ENCODE data around the gene PTGER3. TPM values are rescaled to one million over a fixed set of nuclear protein-coding genes. Genes with fewer than 3 reads are reported as not detected.

Gene PTGER3
- total and polyA plus RNA-seq, 2 experiments from 2014 or later, result 2.6 to 4.4 TPM

DNA sequence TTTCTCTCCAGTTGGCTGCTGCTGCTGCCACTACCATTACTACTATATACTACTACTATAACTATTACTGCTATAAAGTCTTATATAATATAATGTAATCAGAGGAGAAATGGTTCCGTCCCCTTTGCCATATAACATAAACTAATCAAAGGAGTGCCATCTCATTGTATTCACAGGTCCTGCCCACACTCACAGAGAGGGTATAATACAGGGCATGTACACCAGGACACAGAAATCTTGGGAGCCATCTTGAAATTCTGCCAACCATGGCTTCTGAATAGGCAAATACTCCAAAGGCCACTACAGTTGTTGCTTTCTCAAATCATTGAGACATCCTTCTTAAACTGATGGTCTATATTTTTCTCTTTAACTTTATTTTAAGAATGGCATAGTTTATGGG lies 40.1 kb upstream of the PTGER3 start:
- Histone ChIP-seq H3K36me3 (no peaks in the 10 kb centered on the region), H3K27me3 (peaks cover 26% of the 10 kb centered on the region), H3K27ac (no peak overlapping the region), H3K4me1 (ENCODE audit: low read depth) (no peaks in the 10 kb centered on the region), H3K4me3 (no peak overlapping the region), H3K9me3 (ENCODE audit: low read depth) (no peaks in the 10 kb centered on the region)
- TF ChIP-seq, protein P1, sequence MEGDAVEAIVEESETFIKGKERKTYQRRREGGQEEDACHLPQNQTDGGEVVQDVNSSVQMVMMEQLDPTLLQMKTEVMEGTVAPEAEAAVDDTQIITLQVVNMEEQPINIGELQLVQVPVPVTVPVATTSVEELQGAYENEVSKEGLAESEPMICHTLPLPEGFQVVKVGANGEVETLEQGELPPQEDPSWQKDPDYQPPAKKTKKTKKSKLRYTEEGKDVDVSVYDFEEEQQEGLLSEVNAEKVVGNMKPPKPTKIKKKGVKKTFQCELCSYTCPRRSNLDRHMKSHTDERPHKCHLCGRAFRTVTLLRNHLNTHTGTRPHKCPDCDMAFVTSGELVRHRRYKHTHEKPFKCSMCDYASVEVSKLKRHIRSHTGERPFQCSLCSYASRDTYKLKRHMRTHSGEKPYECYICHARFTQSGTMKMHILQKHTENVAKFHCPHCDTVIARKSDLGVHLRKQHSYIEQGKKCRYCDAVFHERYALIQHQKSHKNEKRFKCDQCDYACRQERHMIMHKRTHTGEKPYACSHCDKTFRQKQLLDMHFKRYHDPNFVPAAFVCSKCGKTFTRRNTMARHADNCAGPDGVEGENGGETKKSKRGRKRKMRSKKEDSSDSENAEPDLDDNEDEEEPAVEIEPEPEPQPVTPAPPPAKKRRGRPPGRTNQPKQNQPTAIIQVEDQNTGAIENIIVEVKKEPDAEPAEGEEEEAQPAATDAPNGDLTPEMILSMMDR (IDR thresholded peaks at IDR 0.05; ENCODE audit: low read depth, low read length), result no peak
- no peak for DNase-seq (ENCODE audit: low read depth in 1 of 2, low spot score in 1 of 2)

DNA sequence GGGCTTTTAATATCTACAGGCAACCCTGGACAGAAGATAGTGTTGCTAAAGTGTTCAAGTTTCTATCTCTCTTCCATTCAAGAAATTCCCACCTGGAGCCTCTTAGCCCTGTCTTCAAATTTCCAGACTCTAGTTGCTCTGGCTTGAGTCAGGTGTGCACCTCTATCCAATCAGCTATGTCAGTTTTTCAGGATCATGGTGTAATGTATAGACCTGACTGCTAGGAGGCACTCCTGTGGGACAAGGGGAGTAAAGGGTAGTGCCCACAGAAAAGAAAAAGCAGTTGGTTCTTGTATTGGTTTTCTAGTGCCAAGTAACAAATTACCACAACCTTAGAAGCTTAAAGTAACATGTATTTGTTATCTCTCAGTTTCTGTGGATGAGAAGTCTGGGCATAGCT lies 39.4 kb upstream of the PTGER3 start:
- TF ChIP-seq, protein P1 (IDR thresholded peaks at IDR 0.05; ENCODE audit: low read depth, low read length), result no peak
- peaks cover 26% of the 10 kb centered on the region for H3K27me3 ChIP-seq
- no peaks in the 10 kb centered on the region for H3K4me1 ChIP-seq (ENCODE audit: low read depth)
- H3K36me3 ChIP-seq, result no peaks in the 10 kb centered on the region
- H3K27ac ChIP-seq, result no peak overlapping the region
- no peak overlapping the region for H3K4me3 ChIP-seq
- DNase-seq (ENCODE audit: low read depth in 1 of 2, low spot score in 1 of 2), result no peak
- no peaks in the 10 kb centered on the region for H3K9me3 ChIP-seq (ENCODE audit: low read depth)

DNA sequence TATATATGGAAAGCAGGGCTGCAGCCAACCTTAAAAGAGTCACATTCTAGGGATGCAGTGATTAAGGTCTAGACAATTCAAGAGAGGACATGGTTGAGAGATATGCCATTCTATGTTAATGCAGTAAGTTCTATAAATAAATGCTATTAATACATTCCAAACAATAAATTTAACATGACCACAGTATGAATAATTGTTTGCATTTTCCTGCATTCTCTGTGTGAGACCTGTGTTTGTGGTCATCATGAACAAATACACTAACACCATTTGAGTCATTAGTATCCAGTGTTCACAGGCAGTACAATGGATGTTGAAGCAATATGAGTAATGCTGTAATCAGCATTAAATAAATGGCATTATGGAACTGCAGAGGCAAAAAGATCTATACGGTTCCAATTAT lies 38.7 kb upstream of the PTGER3 start:
- peak in 1 of 2 donors; percentile 3 for DNase-seq (ENCODE audit: low read depth in 1 of 2, low spot score in 1 of 2)
- Histone ChIP-seq H3K9me3 (ENCODE audit: low read depth) (no peaks in the 10 kb centered on the region), H3K4me3 (no peak overlapping the region), H3K36me3 (no peaks in the 10 kb centered on the region), H3K27me3 (peaks cover 26% of the 10 kb centered on the region), H3K4me1 (ENCODE audit: low read depth) (no peaks in the 10 kb centered on the region), H3K27ac (no peak overlapping the region)
- TF ChIP-seq, protein P1 (IDR thresholded peaks at IDR 0.05; ENCODE audit: low read depth, low read length), result no peak

DNA sequence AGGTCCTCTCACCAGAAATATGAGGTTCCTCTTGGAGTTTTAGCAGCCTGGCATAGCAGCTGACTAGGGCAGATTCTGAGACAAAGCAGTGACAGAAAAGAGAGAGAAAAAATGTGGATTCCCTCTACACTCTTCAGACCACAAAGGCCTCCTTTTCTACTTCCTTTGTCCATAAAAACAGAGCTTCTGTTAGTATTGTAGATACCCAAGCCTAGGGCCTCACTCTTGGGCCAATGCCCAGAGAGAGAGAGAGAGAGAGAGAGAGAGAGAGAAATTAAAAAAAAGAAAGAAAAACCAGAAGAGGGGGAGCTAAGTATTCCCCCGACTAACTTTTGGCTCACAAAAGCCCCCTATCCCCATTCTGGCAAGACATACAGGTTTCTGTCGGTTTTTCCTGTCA lies 35.7 kb upstream of the PTGER3 start:
- peaks cover 2% of the 10 kb centered on the region for H3K36me3 ChIP-seq
- H3K4me1 ChIP-seq (ENCODE audit: low read depth), result peaks cover 11% of the 10 kb centered on the region
- H3K27ac ChIP-seq, result no peak overlapping the region
- TF ChIP-seq, protein P1 (IDR thresholded peaks at IDR 0.05; ENCODE audit: low read depth, low read length), result no peak
- no peaks in the 10 kb centered on the region for H3K9me3 ChIP-seq (ENCODE audit: low read depth)
- H3K4me3 ChIP-seq, result no peak overlapping the region
- DNase-seq (ENCODE audit: low read depth in 1 of 2, low spot score in 1 of 2), result peak in 1 of 2 donors; percentile 67
- H3K27me3 ChIP-seq, result peaks cover 26% of the 10 kb centered on the region

DNA sequence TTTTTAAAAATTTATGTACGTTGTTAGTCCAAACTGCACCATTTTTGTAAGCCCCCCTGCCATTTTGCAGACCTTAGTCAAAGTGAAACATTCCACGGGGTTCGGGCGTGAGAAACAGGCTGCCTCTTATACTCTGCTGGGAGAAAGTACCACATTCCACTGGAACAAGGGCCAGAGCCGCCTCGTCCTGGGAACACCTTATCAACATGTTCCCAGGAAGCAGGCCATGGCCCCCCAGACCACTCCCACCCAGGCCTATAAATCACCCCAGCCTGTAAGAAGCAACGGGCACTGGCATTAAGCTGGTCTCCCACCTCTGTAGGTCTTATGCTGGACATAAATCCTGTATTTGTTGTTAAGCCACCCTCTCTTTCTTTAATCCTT lies 34.1 kb upstream of the PTGER3 start:
- Histone ChIP-seq H3K27ac (no peak overlapping the region), H3K4me3 (peak overlapping the region; percentile 86), H3K4me1 (ENCODE audit: low read depth) (peaks cover 11% of the 10 kb centered on the region), H3K27me3 (peaks cover 26% of the 10 kb centered on the region), H3K36me3 (peaks cover 15% of the 10 kb centered on the region), H3K9me3 (ENCODE audit: low read depth) (no peaks in the 10 kb centered on the region)
- TF ChIP-seq, protein P1 (IDR thresholded peaks at IDR 0.05; ENCODE audit: low read depth, low read length), result no peak
- DNase-seq (ENCODE audit: low read depth in 1 of 2, low spot score in 1 of 2), result peak; percentile 2 to 6

Measured in cardiac muscle cell (in vitro differentiated cells and primary cell).